Measurements from ENCODE around the gene SLC22A1.
A peak's percentile ranks its signal among the peaks of the same experiment; 100 is the strongest.
"Not testable (repeated sequence)": the region's sequence is repeated elsewhere in the genome, so short reads cannot be mapped to it uniquely, and the experiment has no call there.

The SLC22A1 gene

GRCh38 chr6:160125105-160125504 lies 3.5 kb downstream of the SLC22A1 start:
- not testable (repeated sequence) for DNase-seq

GRCh38 chr6:160127270-160128124 lies 5.9 kb downstream of the SLC22A1 start:
- no peak for DNase-seq

GRCh38 chr6:160128125-160128683 lies 6.6 kb downstream of the SLC22A1 start:
- DNase-seq, result no peak

DNA sequence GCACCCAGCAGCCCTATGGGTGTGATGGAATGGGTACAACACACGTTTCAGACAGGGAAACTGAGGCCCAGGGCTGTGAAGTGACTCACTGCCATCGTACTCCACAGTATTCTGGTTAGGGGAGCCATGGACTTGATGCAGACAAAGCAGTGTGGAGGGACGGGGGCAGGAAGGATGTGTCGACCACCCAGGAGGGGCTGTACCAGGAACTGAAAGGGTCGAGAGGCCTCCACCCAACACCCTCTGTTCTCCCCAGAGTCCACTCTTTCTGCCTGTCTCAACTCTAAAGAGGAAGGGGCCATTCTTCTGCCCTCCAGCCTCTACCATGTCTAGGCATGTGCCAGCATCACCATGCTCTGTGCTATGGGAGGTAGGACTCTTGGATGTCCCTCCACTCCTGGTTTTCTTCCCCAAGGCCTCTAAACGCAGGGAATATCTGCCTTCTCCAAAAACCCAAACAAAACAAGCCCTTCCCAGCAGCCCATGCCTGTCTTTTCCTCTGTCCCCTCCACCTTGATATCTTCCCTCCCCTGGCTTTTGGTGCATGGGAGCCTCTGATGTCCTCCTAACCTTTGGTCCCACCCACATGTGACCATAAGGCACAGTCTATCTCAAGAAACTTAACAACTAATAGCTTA lies 7.4 kb downstream of the SLC22A1 start:
- DNase-seq, result no peak

DNA sequence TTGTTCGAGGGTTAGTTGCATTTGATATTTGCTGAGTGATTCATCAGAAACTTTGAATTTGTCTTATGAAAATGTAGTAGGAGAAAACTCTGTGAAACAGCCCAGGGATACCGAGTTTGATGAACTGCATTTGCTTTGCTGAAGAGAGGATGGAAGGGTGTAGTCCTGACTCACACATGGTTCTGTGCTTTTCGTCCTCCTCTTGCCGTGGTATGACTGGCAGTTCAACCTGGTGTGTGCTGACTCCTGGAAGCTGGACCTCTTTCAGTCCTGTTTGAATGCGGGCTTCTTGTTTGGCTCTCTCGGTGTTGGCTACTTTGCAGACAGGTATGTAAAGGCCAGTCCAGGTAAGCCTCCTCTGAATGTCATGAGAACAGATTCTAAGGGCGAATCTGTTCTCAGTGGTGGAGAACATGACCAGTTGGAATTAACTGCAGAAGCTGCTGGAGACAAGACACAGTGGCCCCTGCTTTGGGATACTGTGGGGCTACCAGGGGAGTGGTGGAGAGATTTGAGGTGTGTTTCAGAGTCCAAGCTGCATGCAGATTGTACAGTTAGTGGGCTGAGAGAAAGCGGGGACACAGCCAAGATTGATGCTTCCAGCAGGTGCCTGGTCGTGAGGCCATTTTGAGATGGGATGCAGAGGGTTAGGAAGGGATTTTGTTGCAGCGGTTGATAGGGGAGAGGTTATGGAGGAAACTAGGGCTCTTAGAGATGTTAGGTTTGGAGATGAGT lies 8.4 kb downstream of the SLC22A1 start:
- DNase-seq, result no peak

DNA sequence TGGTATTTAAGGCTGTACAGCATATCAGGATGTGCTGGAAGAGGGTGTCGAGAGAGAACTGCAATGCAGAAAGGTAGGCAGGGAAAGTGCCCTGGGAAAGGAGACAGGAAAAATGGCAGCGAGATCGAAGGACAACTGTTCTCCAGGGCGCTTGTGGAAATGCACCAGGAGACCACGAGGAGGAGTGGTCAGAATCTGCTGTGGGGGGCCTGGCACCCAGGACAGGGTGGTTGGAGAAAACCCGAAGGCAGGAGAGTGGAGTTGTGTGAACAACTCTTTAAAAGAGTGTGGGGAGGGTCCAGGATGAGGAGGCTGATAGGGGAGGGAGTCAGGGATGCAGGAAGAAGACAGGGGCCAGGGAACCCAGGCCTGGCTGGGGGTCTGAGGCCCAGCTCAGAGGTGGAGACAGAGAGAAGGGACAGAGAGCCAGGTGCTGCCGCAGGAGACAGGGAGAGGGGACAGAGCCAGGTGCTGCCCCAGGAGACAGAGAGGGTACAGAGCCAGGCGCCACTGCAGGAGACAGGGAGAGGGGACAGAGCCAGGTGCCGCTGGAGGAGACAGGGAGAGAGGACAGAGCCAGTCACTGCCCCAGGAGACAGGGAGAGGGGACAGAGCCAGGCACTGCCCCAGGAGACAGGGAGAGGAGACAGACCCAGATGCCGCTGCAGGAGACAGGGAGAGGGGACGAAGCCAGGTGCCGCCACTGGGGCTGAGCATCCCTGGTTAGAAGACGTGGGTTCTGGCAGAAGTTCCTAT lies 9.3 kb downstream of the SLC22A1 start:
- DNase-seq, result no peak

DNA sequence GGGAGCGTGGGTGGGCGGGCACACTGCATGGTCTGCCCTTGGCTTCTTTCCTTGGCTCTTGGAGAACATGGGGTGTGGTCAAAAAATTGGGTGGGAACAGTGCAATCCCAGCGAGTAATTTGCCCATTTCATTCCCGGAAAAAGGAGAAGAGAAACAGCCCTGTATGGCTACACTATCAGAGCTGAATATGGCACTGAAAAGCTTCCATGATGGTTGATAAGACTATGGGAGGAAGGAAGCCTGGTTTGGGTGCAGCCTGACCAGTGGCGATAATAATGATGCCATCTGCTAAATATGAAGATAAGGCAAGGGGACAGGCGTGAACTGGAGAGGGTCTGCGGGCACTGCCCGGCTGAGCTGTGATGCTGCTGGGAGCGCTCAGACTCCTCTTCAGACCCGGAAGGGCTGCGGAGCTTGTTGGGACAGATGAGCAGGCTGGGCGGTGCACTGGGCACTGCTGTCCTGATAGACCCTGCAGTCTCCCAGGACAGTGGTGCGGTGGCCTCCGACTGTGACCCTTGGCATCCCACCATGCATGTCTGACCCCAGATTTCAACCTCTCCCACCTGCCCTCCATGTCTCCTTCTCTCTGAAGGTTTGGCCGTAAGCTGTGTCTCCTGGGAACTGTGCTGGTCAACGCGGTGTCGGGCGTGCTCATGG lies 10.2 kb downstream of the SLC22A1 start:
- DNase-seq, result no peak

- no peak for DNase-seq
These were observed 10.7 kb downstream of the SLC22A1 start for GRCh38 chr6:160132297-160132637.

DNA sequence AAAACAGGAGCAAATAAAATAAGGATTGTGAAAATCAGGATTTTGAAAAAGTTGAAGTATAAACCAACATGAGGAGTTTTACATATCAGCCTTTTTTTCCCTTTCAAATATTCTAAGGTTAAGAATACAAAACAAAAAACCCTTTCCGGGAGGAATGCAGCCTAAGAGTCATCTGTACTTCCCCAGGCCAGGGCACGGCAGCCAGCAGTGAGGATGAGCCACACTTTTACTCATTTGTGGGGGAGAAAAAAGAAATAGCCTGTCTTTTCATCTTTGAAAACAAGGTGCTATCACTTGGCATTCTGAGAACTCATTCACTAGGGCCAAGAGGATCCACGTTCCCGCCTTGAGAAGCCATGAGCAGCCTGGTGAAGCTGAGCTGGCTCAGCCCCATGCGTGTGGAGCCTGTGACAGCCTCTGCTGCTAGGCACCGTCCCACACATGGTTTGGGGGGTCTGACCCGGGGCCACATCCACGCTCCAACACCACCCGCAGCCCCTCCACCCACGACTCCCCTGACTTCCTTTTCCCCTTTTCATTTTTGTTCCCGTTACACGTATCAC lies 11.2 kb downstream of the SLC22A1 start:
- DNase-seq, result no peak

- DNase-seq, result no peak
These were observed 12.1 kb downstream of the SLC22A1 start for GRCh38 chr6:160133441-160134336.

- not testable (repeated sequence) for DNase-seq
These were observed 12.7 kb downstream of the SLC22A1 start for GRCh38 chr6:160134337-160134751.

DNA sequence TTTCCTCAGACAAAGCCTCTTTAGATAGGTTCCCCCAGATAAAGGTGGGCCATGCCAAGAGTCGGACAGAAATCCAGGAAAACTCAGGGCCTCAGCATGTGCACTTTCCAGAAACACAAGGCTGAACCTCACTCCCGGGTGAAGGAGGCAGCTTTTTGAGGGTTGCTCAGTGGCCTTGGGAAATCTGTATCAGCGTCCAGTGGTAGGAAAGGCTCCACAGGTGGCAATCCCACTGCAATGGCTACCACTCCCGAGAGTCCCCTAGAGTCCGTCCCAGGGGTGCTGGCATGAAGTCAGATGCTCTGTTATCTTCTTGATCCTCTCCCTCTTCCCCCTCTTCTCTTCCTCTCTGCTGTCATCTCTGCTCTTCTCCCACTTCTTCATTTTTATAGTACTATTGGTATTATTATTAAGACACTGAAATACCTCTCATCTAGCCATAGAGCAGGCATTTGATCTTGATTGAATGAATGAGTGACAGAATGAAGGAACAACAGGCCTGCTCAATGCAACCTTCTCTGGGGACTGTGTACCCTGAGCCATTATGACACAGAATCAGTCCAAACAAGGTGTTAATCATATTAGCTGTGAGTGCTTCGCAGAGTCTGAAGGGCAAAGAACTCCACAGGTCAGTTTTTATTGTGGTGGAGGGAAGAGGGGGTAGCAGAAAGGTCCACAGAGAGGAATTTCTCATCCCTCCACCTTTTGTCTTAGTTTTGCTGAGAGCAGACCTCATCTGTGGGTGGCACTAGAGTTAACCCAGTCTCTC lies 13.3 kb downstream of the SLC22A1 start:
- no peak for DNase-seq

GRCh38 chr6:160135907-160136655 lies 14.5 kb downstream of the SLC22A1 start:
- no peak for DNase-seq

- no peak for DNase-seq
These were observed 15.7 kb downstream of the SLC22A1 start for GRCh38 chr6:160137130-160137988.

- peak; percentile 40 for DNase-seq
These were observed 16.6 kb downstream of the SLC22A1 start for GRCh38 chr6:160137989-160138835.

- DNase-seq, result no peak
These were observed 17.3 kb downstream of the SLC22A1 start for GRCh38 chr6:160138839-160139419.

DNA sequence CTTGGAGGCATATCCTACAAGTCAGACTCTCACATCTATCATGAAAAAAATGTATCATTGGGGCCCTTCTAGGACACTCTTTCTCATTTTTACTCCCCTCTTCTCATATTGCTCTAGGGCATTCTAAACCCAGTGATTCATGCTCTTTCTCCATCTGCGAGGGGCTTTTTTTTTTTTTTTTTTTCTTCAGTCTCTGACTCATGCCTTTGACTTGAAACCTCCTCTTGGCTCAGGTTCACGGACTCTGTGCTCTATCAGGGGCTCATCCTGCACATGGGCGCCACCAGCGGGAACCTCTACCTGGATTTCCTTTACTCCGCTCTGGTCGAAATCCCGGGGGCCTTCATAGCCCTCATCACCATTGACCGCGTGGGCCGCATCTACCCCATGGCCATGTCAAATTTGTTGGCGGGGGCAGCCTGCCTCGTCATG lies 17.8 kb downstream of the SLC22A1 start:
- no peak for DNase-seq

All from NCI-H774 (cell line).